Lower lobe of right lung (tissue), 2 donors: ENCODE results near the gene IER5L. TPM values are rescaled to one million over a fixed set of nuclear protein-coding genes. Genes with fewer than 3 reads are reported as not detected.
"Not testable (repeated sequence)": the region's sequence is repeated elsewhere in the genome, so short reads cannot be mapped to it uniquely, and the experiment has no call there.

ENCODE experiments used
- ATAC-seq, 2 donors: fragments of 200-7000 bp; cut with Tn5 transposase; one replicate each; pipeline ENCODE4 v1.9.1; 2020 to 2022; ENCODE audit warnings: mild to moderate bottlenecking in 2 of 2, moderate library complexity in 2 of 2
- DNase-seq: peaks from one replicate; pipeline ENCODE4 v3.0.0-alpha.2; 2020
- H3K27ac ChIP-seq: fragments of 200-600 bp; one replicate; pipeline ENCODE4 v1.8.0; 2022
- H3K27me3 ChIP-seq: fragments of 200-600 bp; one replicate; pipeline ENCODE4 v1.8.0; 2022; ENCODE audit warnings: low read depth
- H3K36me3 ChIP-seq: fragments of 200-600 bp; one replicate; pipeline ENCODE4 v1.8.0; 2022; ENCODE audit warnings: mild to moderate bottlenecking
- H3K4me1 ChIP-seq: fragments of 200-600 bp; one replicate; pipeline ENCODE4 v1.8.0; 2022
- H3K4me3 ChIP-seq: fragments of 200-600 bp; one replicate; pipeline ENCODE4 v1.8.0; 2022; ENCODE audit warnings: mild to moderate bottlenecking
- H3K9me3 ChIP-seq: fragments of 200-600 bp; one replicate; pipeline ENCODE4 v1.8.0; 2022
- intact Hi-C: fragments of 100-400 bp; cut with DNase I; formaldehyde crosslinking; loops from one replicate; pipeline ENCODE4 v1.11.0; 2022
- total RNA-seq: library from RNA; stranded (reverse); fragmentation: NEBNext Ultra II Directional; extraction: Animal tissue kit (Norgen Biotek cat#: 25700); gene quantifications from one replicate; pipeline ENCODE4 v1.2.1, GENCODE V29; 2021
- TF ChIP-seq, protein P1 (sequence below): fragments of 200-600 bp; IDR thresholded peaks from one replicate; pipeline ENCODE4 v1.8.0; 2022; ENCODE audit warnings: antibody characterized with exemption, mild to moderate bottlenecking
- donor health status: DM: no; HTN: yes; CAD: no; lungs with severe emphysema.

Gene IER5L
- total RNA-seq, 1 donor from 2014 or later = 8.7 TPM

- H3K9me3 ChIP-seq = peaks cover 7% of the 10 kb centered on the region
- H3K4me1 ChIP-seq = no peaks in the 10 kb centered on the region
- no peak overlapping the region for H3K4me3 ChIP-seq
- H3K27ac ChIP-seq = no peak overlapping the region
- intact Hi-C loops = no loop called here
- H3K27me3 ChIP-seq = peaks cover 7% of the 10 kb centered on the region
- TF ChIP-seq, protein P1, sequence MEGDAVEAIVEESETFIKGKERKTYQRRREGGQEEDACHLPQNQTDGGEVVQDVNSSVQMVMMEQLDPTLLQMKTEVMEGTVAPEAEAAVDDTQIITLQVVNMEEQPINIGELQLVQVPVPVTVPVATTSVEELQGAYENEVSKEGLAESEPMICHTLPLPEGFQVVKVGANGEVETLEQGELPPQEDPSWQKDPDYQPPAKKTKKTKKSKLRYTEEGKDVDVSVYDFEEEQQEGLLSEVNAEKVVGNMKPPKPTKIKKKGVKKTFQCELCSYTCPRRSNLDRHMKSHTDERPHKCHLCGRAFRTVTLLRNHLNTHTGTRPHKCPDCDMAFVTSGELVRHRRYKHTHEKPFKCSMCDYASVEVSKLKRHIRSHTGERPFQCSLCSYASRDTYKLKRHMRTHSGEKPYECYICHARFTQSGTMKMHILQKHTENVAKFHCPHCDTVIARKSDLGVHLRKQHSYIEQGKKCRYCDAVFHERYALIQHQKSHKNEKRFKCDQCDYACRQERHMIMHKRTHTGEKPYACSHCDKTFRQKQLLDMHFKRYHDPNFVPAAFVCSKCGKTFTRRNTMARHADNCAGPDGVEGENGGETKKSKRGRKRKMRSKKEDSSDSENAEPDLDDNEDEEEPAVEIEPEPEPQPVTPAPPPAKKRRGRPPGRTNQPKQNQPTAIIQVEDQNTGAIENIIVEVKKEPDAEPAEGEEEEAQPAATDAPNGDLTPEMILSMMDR = no peak
- no peak for DNase-seq
- ATAC-seq = no peak
- H3K36me3 ChIP-seq = no peaks in the 10 kb centered on the region
These were observed 15.6 kb upstream of the IER5L start for GRCh38 chr9:129193655-129194054.

GRCh38 chr9:129191234-129191633 lies 13.2 kb upstream of the IER5L start:
- ATAC-seq (no peak), DNase-seq (no peak)
- no peaks in the 10 kb centered on the region for H3K4me1 ChIP-seq

GRCh38 chr9:129189971-129190370 lies 11.9 kb upstream of the IER5L start:
- DNase-seq, ATAC-seq, H3K9me3 ChIP-seq, H3K27ac ChIP-seq, H3K27me3 ChIP-seq, H3K4me3 ChIP-seq, H3K36me3 ChIP-seq, intact Hi-C loops, H3K4me1 ChIP-seq: not testable (repeated sequence)

More at GRCh38 chr9:129191234-129191633, 13.2 kb upstream of the IER5L start:
- H3K9me3 ChIP-seq = peaks cover 7% of the 10 kb centered on the region
- H3K27me3 ChIP-seq = peaks cover 7% of the 10 kb centered on the region
- no peak overlapping the region for H3K4me3 ChIP-seq
- intact Hi-C loops = no loop called here
- TF ChIP-seq, protein P1 = no peak
- no peak overlapping the region for H3K27ac ChIP-seq
- no peaks in the 10 kb centered on the region for H3K36me3 ChIP-seq

DNA sequence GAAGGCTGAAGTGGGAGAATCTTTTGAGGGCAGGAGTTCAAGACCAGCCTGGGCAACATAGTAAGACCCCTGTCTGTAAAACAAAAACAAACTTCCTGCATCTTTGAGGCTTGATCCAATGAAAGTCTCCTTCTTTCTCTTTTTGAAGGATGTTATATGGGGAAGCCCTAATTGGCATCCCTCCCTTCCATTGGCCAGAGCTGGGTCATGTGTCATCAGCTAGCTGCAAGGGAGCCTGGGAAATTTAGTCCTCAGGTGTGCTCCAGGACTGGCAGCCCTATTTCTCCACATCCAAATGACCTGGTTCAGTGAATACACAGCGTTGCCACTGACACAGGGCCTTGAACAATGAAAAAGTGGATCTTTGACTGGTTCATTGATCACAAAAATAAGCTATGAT lies 9.0 kb upstream of the IER5L start:
- H3K4me1 ChIP-seq = no peaks in the 10 kb centered on the region
- H3K36me3 ChIP-seq = no peaks in the 10 kb centered on the region
- peaks cover 1% of the 10 kb centered on the region for H3K9me3 ChIP-seq
- TF ChIP-seq, protein P1 = no peak
- no peak for DNase-seq
- H3K27ac ChIP-seq = no peak overlapping the region
- H3K4me3 ChIP-seq = no peak overlapping the region
- H3K27me3 ChIP-seq = no peaks in the 10 kb centered on the region
- no peak for ATAC-seq
- intact Hi-C loops = no loop called here

DNA sequence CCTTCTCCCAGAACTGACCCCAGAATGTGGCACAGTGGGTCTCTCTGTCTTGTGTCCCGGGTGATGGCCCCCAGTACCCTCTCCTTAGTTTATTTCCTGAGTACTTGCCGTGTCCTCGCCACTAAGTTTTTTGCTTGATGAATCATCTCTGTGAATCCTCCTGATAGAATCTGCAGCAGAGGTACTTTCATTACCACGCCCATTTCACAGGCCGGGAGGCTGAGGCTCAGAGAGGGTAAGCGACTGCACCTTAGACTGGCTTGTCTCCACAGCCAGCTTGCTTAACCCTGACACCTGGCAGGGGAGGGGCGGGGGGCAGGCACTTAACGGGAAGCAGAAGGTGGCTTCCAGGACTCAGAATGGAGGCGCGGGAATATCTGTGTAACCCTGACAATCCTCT lies 7.9 kb upstream of the IER5L start:
- Histone ChIP-seq H3K27me3 (no peaks in the 10 kb centered on the region), H3K4me3 (no peak overlapping the region), H3K36me3 (no peaks in the 10 kb centered on the region), H3K4me1 (no peaks in the 10 kb centered on the region), H3K27ac (no peak overlapping the region), H3K9me3 (no peaks in the 10 kb centered on the region)
- intact Hi-C loops = no loop called here
- ATAC-seq (no peak), DNase-seq (no peak)
- TF ChIP-seq, protein P1 = no peak

DNA sequence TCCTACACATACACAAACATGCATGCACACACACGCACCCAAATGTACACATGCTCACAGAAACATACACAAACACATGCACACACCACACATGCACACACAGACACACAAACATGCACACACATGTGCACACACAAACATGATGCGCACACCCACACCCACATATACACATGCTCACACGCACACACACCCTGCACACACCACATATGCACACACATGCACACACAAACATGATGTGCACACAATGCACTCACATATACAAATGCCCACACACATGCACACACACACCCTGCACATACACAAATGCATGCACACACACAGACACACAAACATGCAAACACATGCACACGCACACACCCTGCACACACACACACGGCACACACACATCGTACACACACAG lies 7.3 kb upstream of the IER5L start:
- H3K4me1 ChIP-seq = no peaks in the 10 kb centered on the region
- H3K4me3 ChIP-seq = no peak overlapping the region
- no peak overlapping the region for H3K27ac ChIP-seq
- TF ChIP-seq, protein P1 = no peak
- H3K27me3 ChIP-seq = no peaks in the 10 kb centered on the region
- ATAC-seq (no peak), DNase-seq (no peak)
- H3K36me3 ChIP-seq = no peaks in the 10 kb centered on the region
- intact Hi-C loops = no loop called here
- no peaks in the 10 kb centered on the region for H3K9me3 ChIP-seq
